ENCODE measurements around the gene VRK3.
A peak's percentile ranks its signal among the peaks of the same experiment; 100 is the strongest.

GRCh38 chr19:49937750-49938381, 87.3 kb downstream of the VRK3 start:
- TF ChIP-seq CTCF (IDR thresholded peaks at IDR 0.05; ENCODE audit: borderline replicate concordance, extremely low read depth, low read length, poor library complexity, severe bottlenecking) (peak; percentile 95), EZH2 (IDR thresholded peaks at IDR 0.05; ENCODE audit: borderline replicate concordance, low read depth, low read length, severe bottlenecking) (no peak)
